ENCODE data around the gene GSTO2. TPM values are rescaled to one million over a fixed set of nuclear protein-coding genes. Genes with fewer than 3 reads are reported as not detected.

Gene GSTO2
- total and polyA plus RNA-seq, 2 experiments from 2014 or later, result 30.7 to 49.8 TPM

DNA sequence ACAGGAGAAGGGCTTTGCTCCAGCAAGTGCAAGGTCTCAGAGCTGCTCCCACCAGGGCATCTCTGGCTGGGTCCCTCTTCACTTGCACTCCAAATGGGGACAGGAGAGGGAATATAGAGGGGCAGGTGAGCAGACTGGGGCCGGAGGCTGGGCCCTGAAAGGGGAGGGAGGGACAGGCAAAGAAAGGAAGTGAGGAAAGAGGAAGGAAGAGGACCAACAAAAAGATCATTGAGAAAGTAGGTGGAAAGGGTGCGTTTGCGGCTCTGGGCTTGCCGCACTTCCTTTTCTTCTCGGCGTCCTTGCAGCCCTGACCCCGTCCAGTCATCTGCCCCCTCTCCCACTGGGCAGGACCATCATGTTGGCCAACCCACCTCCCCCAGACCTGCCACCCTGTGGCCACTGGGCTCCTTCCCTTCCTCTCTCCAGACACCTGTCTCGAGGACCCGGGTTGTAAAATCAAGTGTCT lies 55.3 kb downstream of the GSTO2 start (continued):
- no peak for TF ChIP-seq ETS1 (IDR thresholded peaks at IDR 0.05)

DNA sequence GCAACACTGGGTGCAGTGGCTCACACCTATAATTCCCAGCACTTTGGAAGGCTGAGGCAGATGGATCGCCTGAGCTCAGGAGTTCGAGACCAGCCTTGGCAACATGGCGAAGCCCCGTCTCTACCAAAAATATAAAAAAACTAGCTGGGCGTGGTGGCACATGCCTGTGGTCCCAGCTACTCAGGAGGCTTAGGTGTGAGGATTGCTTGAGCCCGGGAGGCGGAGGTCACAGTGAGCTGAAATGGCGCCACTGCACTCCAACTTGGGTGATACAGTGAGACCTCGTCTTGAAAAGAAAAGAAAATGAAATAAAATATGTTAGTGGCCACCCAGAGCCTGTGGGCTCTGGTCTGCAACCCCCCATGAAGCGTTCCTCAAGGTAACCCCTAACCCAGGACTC lies 55.9 kb downstream of the GSTO2 start:
- no peak overlapping the region for H2AFZ ChIP-seq
- H3K27ac ChIP-seq (ENCODE audit: low read depth), result no peak overlapping the region
- H3K4me3 ChIP-seq, result no peak overlapping the region
- H3K4me2 ChIP-seq, result no peak overlapping the region
- no peaks in the 10 kb centered on the region for H3K36me3 ChIP-seq (ENCODE audit: insufficient read depth)
- peak overlapping the region; percentile 58; the same call in 1 of the 2 replicates for H3K27ac Mint-ChIP-seq
- peaks cover 86% of the 10 kb centered on the region for H3K4me1 Mint-ChIP-seq
- ATAC-seq (no peak), DNase-seq (ENCODE audit: low spot score) (no peak)
- H4K20me1 ChIP-seq (replicated peaks; ENCODE audit: insufficient read depth), result peaks cover 7% of the 10 kb centered on the region; the same call in 1 of the 2 replicates
- peaks cover 64% of the 10 kb centered on the region for H3K4me1 ChIP-seq (ENCODE audit: insufficient read depth)
- no peak overlapping the region for H3K4me3 Mint-ChIP-seq
- H3K9me2 ChIP-seq (ENCODE audit: insufficient read depth), result 0 out of 2 replicates have a peak, but pooled peaks cover 2% of the 10 kb centered on the region
- H3K9me3 Mint-ChIP-seq, result no peaks in the 10 kb centered on the region; the same call in 2 of the 3 replicates
- no peaks in the 10 kb centered on the region for H3F3A ChIP-seq (replicated peaks; ENCODE audit: low read depth)
- H3K36me3 Mint-ChIP-seq (ENCODE audit: low read depth), result peaks cover 27% of the 10 kb centered on the region
- peaks cover 6% of the 10 kb centered on the region for H3K27me3 Mint-ChIP-seq (ENCODE audit: insufficient read depth, low read depth, poor library complexity)
- no peaks in the 10 kb centered on the region for H3K27me3 ChIP-seq (ENCODE audit: insufficient read depth)
- H3K79me2 ChIP-seq (replicated peaks; ENCODE audit: insufficient read depth), result peaks cover 98% of the 10 kb centered on the region
- TF ChIP-seq ZNF462 (CRISPR knock-in tag; IDR thresholded peaks at IDR 0.05), result no peak
- TF ChIP-seq ETS1 (IDR thresholded peaks at IDR 0.05), result no peak
- no peak for TF ChIP-seq POLR2AphosphoS5 (IDR thresholded peaks at IDR 0.05; ENCODE audit: low read depth)
- no peak for TF ChIP-seq CREB1 (CRISPR knock-in tag; IDR thresholded peaks at IDR 0.05; ENCODE audit: low read depth)
- TF ChIP-seq, protein P1, sequence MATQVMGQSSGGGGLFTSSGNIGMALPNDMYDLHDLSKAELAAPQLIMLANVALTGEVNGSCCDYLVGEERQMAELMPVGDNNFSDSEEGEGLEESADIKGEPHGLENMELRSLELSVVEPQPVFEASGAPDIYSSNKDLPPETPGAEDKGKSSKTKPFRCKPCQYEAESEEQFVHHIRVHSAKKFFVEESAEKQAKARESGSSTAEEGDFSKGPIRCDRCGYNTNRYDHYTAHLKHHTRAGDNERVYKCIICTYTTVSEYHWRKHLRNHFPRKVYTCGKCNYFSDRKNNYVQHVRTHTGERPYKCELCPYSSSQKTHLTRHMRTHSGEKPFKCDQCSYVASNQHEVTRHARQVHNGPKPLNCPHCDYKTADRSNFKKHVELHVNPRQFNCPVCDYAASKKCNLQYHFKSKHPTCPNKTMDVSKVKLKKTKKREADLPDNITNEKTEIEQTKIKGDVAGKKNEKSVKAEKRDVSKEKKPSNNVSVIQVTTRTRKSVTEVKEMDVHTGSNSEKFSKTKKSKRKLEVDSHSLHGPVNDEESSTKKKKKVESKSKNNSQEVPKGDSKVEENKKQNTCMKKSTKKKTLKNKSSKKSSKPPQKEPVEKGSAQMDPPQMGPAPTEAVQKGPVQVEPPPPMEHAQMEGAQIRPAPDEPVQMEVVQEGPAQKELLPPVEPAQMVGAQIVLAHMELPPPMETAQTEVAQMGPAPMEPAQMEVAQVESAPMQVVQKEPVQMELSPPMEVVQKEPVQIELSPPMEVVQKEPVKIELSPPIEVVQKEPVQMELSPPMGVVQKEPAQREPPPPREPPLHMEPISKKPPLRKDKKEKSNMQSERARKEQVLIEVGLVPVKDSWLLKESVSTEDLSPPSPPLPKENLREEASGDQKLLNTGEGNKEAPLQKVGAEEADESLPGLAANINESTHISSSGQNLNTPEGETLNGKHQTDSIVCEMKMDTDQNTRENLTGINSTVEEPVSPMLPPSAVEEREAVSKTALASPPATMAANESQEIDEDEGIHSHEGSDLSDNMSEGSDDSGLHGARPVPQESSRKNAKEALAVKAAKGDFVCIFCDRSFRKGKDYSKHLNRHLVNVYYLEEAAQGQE (IDR thresholded peaks at IDR 0.05; ENCODE audit: unreplicated experiment), result no peak
- TF ChIP-seq EZH2 (IDR thresholded peaks at IDR 0.05; ENCODE audit: low read depth, unreplicated experiment), result no peak
- TF ChIP-seq, protein P2, sequence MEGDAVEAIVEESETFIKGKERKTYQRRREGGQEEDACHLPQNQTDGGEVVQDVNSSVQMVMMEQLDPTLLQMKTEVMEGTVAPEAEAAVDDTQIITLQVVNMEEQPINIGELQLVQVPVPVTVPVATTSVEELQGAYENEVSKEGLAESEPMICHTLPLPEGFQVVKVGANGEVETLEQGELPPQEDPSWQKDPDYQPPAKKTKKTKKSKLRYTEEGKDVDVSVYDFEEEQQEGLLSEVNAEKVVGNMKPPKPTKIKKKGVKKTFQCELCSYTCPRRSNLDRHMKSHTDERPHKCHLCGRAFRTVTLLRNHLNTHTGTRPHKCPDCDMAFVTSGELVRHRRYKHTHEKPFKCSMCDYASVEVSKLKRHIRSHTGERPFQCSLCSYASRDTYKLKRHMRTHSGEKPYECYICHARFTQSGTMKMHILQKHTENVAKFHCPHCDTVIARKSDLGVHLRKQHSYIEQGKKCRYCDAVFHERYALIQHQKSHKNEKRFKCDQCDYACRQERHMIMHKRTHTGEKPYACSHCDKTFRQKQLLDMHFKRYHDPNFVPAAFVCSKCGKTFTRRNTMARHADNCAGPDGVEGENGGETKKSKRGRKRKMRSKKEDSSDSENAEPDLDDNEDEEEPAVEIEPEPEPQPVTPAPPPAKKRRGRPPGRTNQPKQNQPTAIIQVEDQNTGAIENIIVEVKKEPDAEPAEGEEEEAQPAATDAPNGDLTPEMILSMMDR (conservative IDR thresholded peaks at IDR 0.05; ENCODE audit: low read depth in 2 of 2), result no peak
- TF ChIP-seq ZNF331 (CRISPR knock-in tag; IDR thresholded peaks at IDR 0.05; ENCODE audit: low read depth), result no peak
- no peak for TF ChIP-seq JUNB (IDR thresholded peaks at IDR 0.05; ENCODE audit: unreplicated experiment)
- TF ChIP-seq EZH2phosphoT487 (IDR thresholded peaks at IDR 0.05; ENCODE audit: unreplicated experiment), result no peak
- TF ChIP-seq ZNF114 (CRISPR knock-in tag; IDR thresholded peaks at IDR 0.05), result no peak
